Stimulated activated CD4-positive, alpha-beta T cell treated with anti-CD3 and anti-CD28 coated beads, Interleukin-15, amount 100 ng/mL, for 1 hour (primary cell): ENCODE data around the gene C11orf97.
"Not testable (repeated sequence)": the region's sequence is repeated elsewhere in the genome, so short reads cannot be mapped to it uniquely, and the experiment has no call there.

Experiments
- DNase-seq, 2 donors: peaks; one replicate each; pipeline ENCODE4 v3.0.0-alpha.2; 2020; ENCODE audit warnings: low read depth in 1 of 2, low spot score in 1 of 2

Gene C11orf97

DNA sequence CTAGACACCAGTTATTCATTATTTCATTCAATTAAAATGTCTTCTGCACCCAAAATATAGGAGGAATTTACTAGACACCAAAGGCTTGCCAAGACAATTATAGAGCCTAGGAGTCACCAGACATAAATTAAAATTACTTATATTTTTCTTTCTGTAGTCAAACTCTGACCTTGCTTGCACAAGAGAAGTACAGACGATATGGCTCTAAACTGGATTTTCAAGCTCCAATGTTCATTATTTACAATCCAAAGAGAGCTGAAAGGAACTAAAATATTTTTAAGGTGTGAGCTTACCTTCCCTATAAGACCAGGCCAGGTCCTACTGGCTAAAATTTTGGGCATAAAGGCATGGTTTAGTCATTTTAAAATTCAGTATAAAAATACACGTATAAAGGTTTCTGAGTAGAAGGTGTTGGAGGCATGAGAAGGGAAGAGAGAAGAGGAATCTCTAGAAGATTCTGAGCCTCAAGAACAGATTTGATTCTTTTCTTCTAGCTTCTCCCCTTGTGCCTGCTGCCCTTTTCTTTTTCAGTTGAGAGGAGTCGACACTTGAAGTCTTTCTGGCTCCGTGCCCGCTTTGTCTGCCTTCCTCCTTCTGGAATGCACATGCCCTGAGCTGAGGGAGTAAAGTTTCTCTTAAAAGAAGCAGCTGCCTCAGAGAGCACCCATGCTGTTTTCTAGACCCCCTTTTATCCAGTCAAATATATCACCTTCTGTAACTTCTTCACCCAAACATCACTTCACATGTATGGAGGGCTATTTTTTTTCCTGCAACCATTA lies 13.5 kb downstream of the C11orf97 start:
- DNase-seq: no peak

DNA sequence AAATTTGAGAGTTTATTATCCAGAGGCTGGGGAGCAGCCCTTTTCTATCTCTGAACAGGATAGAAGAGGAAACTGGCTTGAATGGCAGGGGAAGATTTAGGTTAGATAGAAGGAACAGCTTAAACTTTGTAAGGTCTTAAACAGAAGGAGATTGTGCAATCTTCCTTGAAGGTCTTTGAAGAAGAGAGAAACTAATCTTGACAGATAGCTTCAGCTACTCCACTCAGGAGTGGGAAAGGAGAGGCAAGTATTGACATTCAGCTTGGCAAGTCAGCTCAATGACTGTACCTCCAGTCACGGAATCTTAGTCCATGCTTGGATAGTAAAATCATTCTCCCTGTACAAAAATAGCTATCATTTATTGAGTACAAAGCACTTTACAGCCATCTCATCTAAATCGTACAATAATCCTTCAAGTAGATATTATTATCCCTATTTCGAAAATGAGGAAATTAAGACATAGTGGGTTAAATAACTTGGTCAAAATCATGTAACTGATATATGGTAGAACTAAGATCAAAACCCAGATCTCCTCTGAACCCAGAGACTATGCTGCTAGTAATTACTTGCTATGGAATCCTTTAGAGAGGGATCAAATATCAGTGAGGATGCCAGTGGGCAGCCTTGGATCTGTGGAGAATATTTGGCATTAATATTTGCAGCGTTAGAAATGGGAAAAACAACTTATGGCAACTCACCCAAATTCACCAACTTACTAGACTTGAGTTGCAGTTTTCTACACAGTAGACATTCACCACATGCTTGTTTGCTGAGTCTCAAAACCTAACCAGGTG lies 14.6 kb downstream of the C11orf97 start:
- no peak for DNase-seq

DNA sequence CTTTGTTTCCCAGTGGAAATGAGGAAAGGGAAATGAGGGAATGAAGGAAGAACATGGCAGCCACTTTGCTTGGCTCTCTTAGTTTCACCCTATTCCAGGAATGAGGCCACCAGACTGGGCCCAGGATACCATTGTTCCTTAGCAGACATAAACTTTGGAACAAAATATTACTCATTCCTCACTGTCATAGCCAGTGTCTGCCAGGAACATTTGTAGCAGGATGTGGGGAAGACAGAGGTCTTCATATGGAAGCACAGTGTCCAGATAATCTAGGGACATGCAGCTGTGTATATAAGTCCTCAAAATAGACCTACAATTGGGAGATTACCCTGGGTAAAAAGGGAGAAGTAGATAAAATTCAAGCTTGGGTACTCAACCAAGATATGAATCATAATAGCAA lies 16.3 kb downstream of the C11orf97 start:
- DNase-seq: no peak

DNA sequence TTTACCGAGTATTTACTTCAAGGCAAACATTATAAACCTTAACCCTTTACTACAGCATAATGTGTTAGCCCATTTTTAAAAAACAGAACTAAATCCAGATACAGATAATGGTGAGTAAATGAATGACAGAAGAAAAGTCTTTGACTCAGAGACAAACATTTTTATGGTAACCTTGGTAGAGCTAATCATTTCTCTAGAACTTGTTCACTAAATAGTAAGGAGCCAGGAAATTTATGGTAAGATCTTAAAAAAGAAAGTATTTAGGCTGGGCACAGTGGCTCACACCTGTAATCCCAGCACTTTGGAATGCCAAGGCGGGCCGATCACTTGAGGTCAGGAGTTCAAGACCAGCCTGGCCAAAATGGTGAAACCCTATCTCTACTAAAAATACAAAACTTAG lies 19.9 kb downstream of the C11orf97 start:
- DNase-seq: no peak

DNA sequence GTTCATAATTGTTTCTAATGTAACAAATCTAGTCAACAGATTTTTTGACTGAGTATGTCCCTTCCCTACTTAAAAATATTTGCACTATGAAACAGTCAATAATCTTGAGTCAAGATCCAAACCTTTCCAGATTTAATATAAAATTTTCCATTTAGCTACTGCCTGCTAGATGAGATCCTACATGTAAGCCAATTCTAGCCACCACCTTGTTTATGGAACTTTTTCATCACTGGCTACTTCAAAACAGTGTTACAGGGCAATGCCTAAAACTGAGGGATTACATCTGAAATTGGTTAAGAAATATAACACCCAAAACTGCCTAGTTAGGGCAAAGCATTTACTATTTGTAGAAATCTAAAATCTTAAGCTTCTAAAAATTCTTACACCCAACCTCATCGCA lies 20.9 kb downstream of the C11orf97 start:
- no peak for DNase-seq

DNA sequence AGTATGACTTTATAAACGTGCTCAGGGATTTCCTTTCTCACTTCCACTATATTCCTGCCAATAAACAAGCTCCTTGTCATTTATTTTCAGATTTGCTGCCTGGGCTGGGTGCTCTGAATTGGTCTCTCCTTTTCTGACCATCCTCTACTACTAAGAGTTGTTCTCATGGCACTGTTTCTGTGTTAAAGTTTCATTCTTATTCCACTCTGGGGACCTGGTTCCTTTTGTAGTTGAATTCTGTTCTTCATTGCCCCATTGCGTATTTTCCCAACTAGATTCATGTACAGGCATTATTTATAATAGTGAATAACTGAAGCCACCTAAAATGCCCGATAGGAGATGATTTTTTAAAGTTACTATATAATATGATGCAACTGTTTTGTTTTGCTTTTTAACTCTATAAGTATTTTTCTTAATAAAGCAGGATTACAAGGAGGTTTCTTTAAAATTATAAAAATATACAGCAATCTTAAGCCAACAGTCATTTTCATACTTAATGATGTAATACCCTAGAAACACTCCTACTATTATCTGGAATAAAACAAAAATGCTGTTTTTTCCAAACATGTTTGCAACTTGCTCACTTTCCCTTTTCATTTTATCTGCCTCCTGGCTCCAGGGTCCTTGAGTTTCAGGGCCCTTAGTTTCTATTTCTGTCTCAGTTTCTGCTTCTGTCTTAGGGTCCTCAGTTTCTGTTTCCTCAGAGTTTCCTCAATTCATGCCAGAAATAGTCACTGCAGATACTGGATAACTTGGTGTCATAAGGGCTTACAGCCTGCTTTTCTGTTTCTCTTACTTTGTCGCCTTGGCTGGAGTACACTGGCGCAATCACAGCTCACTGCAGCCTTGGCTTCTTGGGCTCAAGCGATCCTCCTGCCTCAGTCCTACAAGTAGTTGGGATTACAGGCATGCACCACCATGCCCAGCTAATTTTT lies 21.7 kb downstream of the C11orf97 start:
- no peak for DNase-seq

DNA sequence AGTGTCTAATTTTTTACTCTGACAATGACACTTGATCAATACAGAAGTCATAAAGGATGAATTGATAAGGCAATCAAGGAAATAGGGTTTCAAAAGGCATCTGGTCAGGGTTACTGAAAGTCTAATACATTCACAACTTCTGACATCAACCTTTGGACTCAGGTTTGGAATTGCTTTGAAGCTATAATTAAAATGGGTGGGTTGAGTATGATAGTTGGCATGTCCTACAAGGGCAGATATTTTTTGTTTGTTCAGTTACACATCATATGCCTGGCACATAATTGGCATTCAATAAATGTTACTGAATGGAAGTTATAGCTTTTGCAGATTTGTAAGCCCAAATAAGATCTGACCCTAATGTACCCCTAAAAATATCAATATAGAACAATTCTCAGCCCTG lies 24.1 kb downstream of the C11orf97 start:
- no peak for DNase-seq

DNA sequence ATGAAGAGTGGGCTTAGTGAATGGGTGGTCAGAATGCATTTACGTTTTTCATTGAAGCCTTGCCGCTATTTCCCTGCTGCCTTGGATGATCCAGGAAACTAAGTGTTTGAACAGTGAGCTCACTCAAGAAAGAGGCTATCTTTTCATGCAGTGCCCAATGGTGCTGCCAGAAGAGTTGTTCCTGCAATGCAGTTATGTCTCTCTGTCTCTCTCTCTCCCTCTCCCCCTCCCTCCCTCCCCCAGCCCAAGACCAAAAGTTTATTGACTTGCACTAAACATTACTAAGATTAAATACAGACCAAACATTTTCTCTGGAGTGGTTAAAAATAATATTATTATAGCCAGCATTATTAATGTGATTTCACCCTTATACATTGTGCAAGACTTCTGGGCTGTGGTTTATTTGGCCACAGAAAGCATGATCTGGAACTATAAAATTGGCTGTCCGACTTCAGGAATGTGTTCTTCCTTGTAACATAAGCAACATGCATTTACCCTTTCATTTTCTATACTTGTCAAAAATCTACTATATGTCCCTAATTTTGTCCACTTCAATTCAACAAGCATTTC lies 24.9 kb downstream of the C11orf97 start:
- DNase-seq: no peak

DNA sequence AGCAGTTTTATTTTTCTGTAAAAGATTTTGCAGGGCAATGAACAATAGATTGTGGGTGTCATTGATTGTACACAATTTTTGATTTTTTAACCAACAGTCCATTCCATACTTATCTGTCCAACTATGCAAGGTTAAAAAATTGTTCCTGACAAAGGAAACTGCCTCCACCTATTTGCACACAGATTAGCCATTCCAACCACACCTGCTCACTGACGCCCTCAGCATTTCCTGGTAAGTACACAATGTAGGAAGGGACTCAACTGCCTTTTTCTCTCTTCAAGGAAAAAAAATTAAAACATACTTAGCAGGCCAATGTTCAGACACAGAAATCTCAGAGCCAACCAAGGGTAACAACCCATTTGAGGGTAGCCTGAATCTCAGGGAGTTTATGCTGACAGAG lies 27.2 kb downstream of the C11orf97 start:
- DNase-seq: no peak

DNA sequence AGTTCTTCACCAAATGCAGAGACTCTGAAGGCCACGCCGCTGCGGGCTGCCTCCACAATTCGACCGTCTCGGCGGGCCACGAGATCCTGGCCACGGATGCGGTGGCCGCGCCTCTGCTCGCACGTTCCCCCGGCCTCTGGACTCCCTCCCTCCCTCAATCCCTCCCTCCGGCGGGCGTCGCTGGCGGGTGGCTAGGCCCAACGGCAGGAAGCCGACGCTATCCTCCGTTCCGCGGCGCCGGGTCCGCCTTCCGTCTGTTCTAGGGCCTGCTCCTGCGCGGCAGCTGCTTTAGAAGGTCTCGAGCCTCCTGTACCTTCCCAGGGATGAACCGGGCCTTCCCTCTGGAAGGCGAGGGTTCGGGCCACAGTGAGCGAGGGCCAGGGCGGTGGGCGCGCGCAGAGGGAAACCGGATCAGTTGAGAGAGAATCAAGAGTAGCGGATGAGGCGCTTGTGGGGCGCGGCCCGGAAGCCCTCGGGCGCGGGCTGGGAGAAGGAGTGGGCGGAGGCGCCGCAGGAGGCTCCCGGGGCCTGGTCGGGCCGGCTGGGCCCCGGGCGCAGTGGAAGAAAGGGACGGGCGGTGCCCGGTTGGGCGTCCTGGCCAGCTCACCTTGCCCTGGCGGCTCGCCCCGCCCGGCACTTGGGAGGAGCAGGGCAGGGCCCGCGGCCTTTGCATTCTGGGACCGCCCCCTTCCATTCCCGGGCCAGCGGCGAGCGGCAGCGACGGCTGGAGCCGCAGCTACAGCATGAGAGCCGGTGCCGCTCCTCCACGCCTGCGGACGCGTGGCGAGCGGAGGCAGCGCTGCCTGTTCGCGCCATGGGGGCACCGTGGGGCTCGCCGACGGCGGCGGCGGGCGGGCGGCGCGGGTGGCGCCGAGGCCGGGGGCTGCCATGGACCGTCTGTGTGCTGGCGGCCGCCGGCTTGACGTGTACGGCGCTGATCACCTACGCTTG lies 31.7 kb downstream of the C11orf97 start, which contains the start of gene FUT4:
Gene FUT4 (plus strand): TSS at position 227 of the 951 bp plus-strand sequence. CDS start 213 bp downstream, at position 440.
- peak; percentile 38 to 56 for DNase-seq

DNA sequence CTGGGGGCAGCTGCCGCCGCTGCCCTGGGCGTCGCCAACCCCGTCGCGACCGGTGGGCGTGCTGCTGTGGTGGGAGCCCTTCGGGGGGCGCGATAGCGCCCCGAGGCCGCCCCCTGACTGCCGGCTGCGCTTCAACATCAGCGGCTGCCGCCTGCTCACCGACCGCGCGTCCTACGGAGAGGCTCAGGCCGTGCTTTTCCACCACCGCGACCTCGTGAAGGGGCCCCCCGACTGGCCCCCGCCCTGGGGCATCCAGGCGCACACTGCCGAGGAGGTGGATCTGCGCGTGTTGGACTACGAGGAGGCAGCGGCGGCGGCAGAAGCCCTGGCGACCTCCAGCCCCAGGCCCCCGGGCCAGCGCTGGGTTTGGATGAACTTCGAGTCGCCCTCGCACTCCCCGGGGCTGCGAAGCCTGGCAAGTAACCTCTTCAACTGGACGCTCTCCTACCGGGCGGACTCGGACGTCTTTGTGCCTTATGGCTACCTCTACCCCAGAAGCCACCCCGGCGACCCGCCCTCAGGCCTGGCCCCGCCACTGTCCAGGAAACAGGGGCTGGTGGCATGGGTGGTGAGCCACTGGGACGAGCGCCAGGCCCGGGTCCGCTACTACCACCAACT lies 32.5 kb downstream of the C11orf97 start:
- no peak for DNase-seq

DNA sequence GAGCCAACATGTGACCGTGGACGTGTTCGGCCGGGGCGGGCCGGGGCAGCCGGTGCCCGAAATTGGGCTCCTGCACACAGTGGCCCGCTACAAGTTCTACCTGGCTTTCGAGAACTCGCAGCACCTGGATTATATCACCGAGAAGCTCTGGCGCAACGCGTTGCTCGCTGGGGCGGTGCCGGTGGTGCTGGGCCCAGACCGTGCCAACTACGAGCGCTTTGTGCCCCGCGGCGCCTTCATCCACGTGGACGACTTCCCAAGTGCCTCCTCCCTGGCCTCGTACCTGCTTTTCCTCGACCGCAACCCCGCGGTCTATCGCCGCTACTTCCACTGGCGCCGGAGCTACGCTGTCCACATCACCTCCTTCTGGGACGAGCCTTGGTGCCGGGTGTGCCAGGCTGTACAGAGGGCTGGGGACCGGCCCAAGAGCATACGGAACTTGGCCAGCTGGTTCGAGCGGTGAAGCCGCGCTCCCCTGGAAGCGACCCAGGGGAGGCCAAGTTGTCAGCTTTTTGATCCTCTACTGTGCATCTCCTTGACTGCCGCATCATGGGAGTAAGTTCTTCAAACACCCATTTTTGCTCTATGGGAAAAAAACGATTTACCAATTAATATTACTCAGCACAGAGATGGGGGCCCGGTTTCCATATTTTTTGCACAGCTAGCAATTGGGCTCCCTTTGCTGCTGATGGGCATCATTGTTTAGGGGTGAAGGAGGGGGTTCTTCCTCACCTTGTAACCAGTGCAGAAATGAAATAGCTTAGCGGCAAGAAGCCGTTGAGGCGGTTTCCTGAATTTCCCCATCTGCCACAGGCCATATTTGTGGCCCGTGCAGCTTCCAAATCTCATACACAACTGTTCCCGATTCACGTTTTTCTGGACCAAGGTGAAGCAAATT lies 33.3 kb downstream of the C11orf97 start:
- DNase-seq: no peak

DNA sequence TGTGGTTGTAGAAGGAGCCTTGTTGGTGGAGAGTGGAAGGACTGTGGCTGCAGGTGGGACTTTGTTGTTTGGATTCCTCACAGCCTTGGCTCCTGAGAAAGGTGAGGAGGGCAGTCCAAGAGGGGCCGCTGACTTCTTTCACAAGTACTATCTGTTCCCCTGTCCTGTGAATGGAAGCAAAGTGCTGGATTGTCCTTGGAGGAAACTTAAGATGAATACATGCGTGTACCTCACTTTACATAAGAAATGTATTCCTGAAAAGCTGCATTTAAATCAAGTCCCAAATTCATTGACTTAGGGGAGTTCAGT lies 33.9 kb downstream of the C11orf97 start:
- DNase-seq: no peak

DNA sequence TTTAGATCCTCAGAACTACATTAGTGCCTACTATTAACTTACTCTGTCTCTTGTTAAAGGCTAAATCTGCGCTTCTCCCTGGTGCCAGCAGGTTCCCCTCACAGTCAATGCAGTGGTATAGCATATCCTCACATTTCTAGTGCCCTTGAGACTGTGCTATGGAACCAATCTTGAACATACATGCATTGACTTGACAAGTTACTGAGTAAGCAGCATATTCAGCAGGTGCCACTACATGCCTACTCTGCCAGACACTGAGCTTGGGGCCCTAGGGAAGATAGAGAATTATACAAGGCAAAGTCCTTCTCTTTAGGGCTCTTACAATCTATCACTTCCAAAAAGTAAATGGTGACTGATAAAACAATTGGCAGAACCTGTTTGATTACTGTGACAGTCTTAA lies 34.6 kb downstream of the C11orf97 start:
- DNase-seq: no peak

DNA sequence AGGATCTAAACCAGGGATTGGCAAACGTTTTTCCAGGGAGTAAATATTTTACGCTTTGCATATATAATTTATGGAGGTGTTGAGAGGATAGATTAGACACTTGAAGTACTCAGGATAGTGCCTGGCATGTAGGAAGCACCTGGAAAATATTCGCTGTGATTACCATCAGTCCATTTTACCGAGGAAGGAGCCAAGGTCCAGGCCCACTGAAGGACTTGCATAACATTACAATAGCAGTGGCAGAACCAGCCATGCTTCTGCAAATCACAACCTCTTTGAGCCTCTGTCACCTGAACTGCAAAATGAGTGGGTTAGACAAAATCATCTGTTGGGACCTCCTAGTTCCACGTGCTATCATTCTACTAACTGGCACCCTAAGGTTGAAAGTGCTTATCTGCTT lies 36.9 kb downstream of the C11orf97 start:
- DNase-seq: no peak

DNA sequence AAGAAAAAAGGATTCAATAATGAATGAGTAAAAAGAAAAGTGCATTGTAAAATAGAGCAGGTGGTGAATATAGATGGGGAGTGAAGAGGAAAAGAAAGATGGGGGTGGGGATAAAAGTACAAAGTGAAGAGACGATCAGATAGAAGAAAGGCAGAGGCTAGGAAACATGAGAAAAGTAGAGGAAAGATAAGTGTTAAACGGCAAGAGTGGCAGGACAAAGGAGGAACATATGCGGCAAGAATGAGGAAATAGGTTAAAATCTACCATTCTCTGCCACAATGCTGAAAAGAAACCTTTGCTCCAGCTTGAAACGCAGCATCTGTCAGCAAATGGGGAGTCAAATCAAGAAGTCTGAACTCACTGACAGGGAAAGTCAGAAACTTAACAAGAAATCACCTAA lies 38.3 kb downstream of the C11orf97 start:
- DNase-seq: no peak

DNA sequence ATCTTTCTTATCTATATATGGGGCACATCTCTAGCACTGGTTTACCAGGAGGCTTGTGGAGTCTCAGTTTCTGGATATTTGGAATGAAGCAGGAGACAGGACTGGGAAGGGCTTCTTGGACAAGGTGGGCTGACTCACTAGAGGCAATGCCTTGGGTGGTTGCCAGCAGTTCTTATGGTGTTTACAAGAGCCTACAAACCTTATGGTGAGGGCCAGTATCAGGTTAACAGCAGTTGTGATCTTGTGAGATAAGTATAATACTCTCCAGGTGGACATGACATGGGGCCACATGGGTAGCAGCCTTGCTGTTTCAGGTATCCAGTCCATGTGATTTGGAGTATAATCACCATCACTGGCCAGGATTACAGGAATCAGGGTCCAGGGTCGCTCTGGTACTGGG lies 41.7 kb downstream of the C11orf97 start:
- no peak for DNase-seq

DNA sequence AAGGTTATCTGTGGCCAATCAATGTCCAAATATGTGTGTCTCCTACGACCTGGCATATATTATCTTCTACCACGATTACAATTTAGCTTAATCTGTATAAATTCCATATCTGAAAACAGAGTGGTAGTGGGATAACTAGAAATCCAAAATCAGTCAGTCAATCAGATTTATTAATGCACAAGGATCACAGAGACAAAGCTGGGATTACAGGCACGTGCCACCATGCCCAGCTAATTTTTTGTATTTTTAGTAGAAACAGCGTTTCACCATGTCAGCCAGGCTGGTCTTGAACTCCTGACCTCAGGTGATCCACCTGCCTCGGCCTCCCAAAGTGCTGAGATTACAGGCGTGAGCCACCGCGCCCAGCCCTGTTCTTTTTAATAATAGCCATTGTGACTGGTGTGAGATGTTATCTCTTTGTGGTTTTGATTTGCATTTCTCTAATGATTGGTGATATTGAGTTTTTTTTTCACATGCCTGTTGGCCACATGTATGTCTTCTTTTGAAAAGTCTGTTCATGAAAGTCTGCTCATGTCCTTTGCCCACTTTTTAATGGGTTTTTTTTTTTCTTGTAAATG lies 43.6 kb downstream of the C11orf97 start:
- not testable (repeated sequence) for DNase-seq
